Kidney epithelial cell (primary cell): Measurements from ENCODE around the gene SNRNP40. TPM values are rescaled to one million over a fixed set of nuclear protein-coding genes. Genes with fewer than 3 reads are reported as not detected.

Experiments
- DNase-seq: peaks from one replicate; pipeline ENCODE4 v3.0.0-alpha.2; 2010; ENCODE audit warnings: low read depth
- H3K27me3 ChIP-seq: 2 replicates; pipeline ENCODE4 v1.6.0; 2011; ENCODE audit warnings: low read length; ENCODE audit not compliant: control insufficient read depth, insufficient read depth
- H3K36me3 ChIP-seq: 2 replicates; pipeline ENCODE4 v1.5.1; 2011; ENCODE audit warnings: low read length; ENCODE audit not compliant: control insufficient read depth, insufficient read depth
- H3K4me3 ChIP-seq: 2 replicates; pipeline ENCODE4 v1.5.1; 2011; ENCODE audit warnings: low read depth, mild to moderate bottlenecking, control low read depth, low read length
- CTCF ChIP-seq: IDR thresholded peaks from 2 replicates; pipeline ENCODE4 v1.5.1; 2011; ENCODE audit warnings: mild to moderate bottlenecking, moderate library complexity, low read length, control low read depth, inconsistent platforms; ENCODE audit not compliant: insufficient read depth, poor library complexity, severe bottlenecking
- total RNA-seq: library from RNA; depleted of rRNA; stranded (reverse); fragments of >200 nt; gene quantifications from 2 replicates; pipeline ENCODE4 v1.2.3, GENCODE V29; 2015

SNRNP40 gene
- total RNA-seq, 1 donor from 2014 or later = 67.4 TPM

GRCh38 chr1:31327381-31327780 lies 30.8 kb upstream of the SNRNP40 start:
- H3K4me3 ChIP-seq = no peak overlapping the region
- no peak for DNase-seq
- TF ChIP-seq CTCF = no peak
- H3K36me3 ChIP-seq = no peaks in the 10 kb centered on the region
- no peaks in the 10 kb centered on the region for H3K27me3 ChIP-seq

GRCh38 chr1:31326461-31326860 lies 29.9 kb upstream of the SNRNP40 start:
- TF ChIP-seq CTCF = no peak
- no peak overlapping the region for H3K4me3 ChIP-seq
- H3K36me3 ChIP-seq = no peaks in the 10 kb centered on the region
- no peaks in the 10 kb centered on the region for H3K27me3 ChIP-seq
- no peak for DNase-seq

- TF ChIP-seq CTCF = no peak
- Histone ChIP-seq H3K27me3 (no peaks in the 10 kb centered on the region), H3K4me3 (no peak overlapping the region), H3K36me3 (no peaks in the 10 kb centered on the region)
- DNase-seq = no peak
Measured at GRCh38 chr1:31324992-31325391, 28.4 kb upstream of the SNRNP40 start.

GRCh38 chr1:31324093-31324492 lies 27.5 kb upstream of the SNRNP40 start:
- no peak for TF ChIP-seq CTCF
- no peak for DNase-seq
- H3K27me3 ChIP-seq = no peaks in the 10 kb centered on the region
- no peaks in the 10 kb centered on the region for H3K36me3 ChIP-seq
- H3K4me3 ChIP-seq = no peak overlapping the region

GRCh38 chr1:31318146-31318545 lies 21.6 kb upstream of the SNRNP40 start:
- TF ChIP-seq CTCF = no peak
- no peaks in the 10 kb centered on the region for H3K27me3 ChIP-seq
- DNase-seq = no peak
- no peak overlapping the region for H3K4me3 ChIP-seq
- H3K36me3 ChIP-seq = no peaks in the 10 kb centered on the region

GRCh38 chr1:31315902-31316301 lies 19.3 kb upstream of the SNRNP40 start:
- Histone ChIP-seq H3K36me3 (no peaks in the 10 kb centered on the region), H3K4me3 (no peak overlapping the region), H3K27me3 (no peaks in the 10 kb centered on the region)
- no peak for DNase-seq
- no peak for TF ChIP-seq CTCF
